ENCODE data around the gene MC2R.

The MC2R gene

DNA sequence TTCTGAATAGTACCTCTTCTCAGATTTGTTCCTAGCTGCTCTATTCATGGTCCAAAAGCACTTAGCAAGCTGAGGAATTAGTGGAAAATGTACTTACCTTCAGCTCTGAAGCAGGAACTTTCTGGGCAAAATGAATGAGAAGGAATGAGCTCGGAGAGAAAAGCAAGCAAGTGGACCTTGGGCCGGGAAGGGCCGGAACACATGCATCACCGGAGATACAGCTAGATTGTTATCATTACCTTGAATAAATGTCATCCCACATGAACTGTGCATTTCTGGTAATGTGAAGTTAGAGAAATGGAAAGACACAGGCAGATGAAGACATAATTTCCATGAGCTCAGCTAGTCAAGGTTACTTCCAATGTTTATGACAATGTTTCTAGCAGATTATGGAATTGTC is at the start of gene MC2R:
Gene MC2R (minus strand): TSS at position 146 of the 400 bp plus-strand sequence. CDS start 30,018 bp downstream, outside the sequence.
- in situ Hi-C loops (cut with MboI; ENCODE audit: low sequenced_read_pairs): no loop called here
- H3K27me3 ChIP-seq (ENCODE audit: low read depth): no peaks in the 10 kb centered on the region
- no peaks in the 10 kb centered on the region for H3K4me1 ChIP-seq
- no peak for DNase-seq (ENCODE audit: low spot score in 2 of 2)
- H3K9me3 ChIP-seq: no peaks in the 10 kb centered on the region
- no peaks in the 10 kb centered on the region for H3K36me3 ChIP-seq (replicated peaks)
- no peak within 1 kb of the TSS for H3K4me3 ChIP-seq

GRCh38 chr18:13945811-13946210 is 30.5 kb upstream of the MC2R start:
- in situ Hi-C loops (cut with MboI; ENCODE audit: low sequenced_read_pairs): no loop called here
- no peak for DNase-seq (ENCODE audit: low spot score in 2 of 2)
- H3K36me3 ChIP-seq (replicated peaks): no peaks in the 10 kb centered on the region
- no peaks in the 10 kb centered on the region for H3K27me3 ChIP-seq (ENCODE audit: low read depth)
- H3K9me3 ChIP-seq: no peaks in the 10 kb centered on the region; the same call in 1 of the 2 replicates
- H3K4me1 ChIP-seq: no peaks in the 10 kb centered on the region
- H3K4me3 ChIP-seq: no peak overlapping the region

DNA sequence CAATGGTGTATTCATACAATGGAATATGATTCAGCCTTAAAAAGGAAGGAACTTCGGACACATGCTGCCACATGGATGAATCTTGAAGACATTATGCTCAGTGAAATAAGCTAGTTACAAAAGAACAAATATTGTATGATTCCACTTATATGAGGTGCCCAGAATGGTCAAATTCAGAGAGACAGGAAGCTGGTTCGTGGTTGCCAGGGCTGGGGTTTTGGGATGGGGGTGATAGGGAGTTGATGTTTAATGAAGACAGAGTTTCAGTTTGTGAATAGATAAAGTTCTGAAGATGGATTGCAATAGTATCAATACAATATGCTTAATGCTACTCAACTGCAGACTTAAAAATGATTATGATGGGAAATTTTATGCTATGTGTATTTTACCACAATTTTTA is 28.0 kb upstream of the MC2R start:
- Histone ChIP-seq H3K27me3 (ENCODE audit: low read depth) (no peaks in the 10 kb centered on the region), H3K4me3 (no peak overlapping the region), H3K9me3 (no peaks in the 10 kb centered on the region), H3K36me3 (replicated peaks) (no peaks in the 10 kb centered on the region), H3K4me1 (no peaks in the 10 kb centered on the region)
- DNase-seq (ENCODE audit: low spot score in 2 of 2): no peak
- in situ Hi-C loops (cut with MboI; ENCODE audit: low sequenced_read_pairs): no loop called here

- in situ Hi-C loops (cut with MboI; ENCODE audit: low sequenced_read_pairs): no loop called here
- no peaks in the 10 kb centered on the region for H3K4me1 ChIP-seq
- H3K9me3 ChIP-seq: no peaks in the 10 kb centered on the region
- no peak overlapping the region for H3K4me3 ChIP-seq
- H3K27me3 ChIP-seq (ENCODE audit: low read depth): no peaks in the 10 kb centered on the region
- no peak for DNase-seq (ENCODE audit: low spot score in 2 of 2)
- no peaks in the 10 kb centered on the region for H3K36me3 ChIP-seq (replicated peaks)
Observed at GRCh38 chr18:13940326-13940725, 25.0 kb upstream of the MC2R start.

DNA sequence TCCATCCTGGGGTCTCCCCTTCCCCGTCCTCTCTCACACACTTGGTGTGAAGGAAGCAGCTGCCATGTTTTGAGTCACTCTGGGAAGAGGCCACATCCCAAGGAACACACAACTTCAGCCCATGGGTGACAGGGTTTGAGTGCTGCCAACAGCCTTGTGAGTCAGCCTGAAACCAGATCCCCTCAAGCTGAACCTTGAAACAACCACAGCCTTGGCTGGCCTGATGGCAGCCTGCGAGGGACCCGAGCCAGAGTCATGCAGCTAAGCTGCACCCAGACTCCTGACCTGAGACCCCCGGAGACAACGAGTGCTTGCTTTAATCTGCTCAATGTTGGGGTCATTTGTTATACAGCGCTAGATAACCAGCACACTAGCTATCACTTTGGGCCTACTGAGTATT is 19.3 kb upstream of the MC2R start:
- in situ Hi-C loops (cut with MboI; ENCODE audit: low sequenced_read_pairs): no loop called here
- Histone ChIP-seq H3K4me3 (no peak overlapping the region), H3K36me3 (replicated peaks) (no peaks in the 10 kb centered on the region), H3K9me3 (no peaks in the 10 kb centered on the region; the same call in 1 of the 2 replicates), H3K4me1 (no peaks in the 10 kb centered on the region), H3K27me3 (ENCODE audit: low read depth) (no peaks in the 10 kb centered on the region)
- no peak for DNase-seq (ENCODE audit: low spot score in 2 of 2)

DNA sequence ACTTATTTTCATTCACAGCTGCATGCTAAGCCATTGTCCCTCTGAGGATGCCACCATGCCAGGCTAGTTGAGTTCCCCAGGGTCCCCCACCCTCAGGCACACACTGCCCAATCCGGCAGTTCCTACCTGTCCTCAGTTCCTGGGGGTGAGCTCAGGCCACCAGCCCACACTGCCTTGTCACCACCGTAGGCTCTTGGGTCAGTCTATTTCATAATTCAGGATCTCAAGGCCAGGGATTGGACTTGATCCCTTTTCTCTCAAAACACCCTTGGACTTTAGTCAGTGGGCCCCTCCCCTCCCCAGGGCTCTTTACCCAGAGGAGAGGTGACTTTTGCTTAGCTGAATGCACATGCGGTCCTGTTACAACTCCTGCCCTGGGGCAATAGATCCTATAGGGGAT is 18.7 kb upstream of the MC2R start:
- no peak overlapping the region for H3K4me3 ChIP-seq
- H3K9me3 ChIP-seq: no peaks in the 10 kb centered on the region; the same call in 1 of the 2 replicates
- in situ Hi-C loops (cut with MboI; ENCODE audit: low sequenced_read_pairs): no loop called here
- H3K4me1 ChIP-seq: no peaks in the 10 kb centered on the region
- H3K27me3 ChIP-seq (ENCODE audit: low read depth): no peaks in the 10 kb centered on the region
- no peaks in the 10 kb centered on the region for H3K36me3 ChIP-seq (replicated peaks)
- DNase-seq (ENCODE audit: low spot score in 2 of 2): no peak

- Histone ChIP-seq H3K9me3 (no peaks in the 10 kb centered on the region; the same call in 1 of the 2 replicates), H3K4me3 (no peak overlapping the region), H3K4me1 (no peaks in the 10 kb centered on the region), H3K27me3 (ENCODE audit: low read depth) (no peaks in the 10 kb centered on the region), H3K36me3 (replicated peaks) (no peaks in the 10 kb centered on the region)
- in situ Hi-C loops (cut with MboI; ENCODE audit: low sequenced_read_pairs): no loop called here
- DNase-seq (ENCODE audit: low spot score in 2 of 2): no peak
Observed at GRCh38 chr18:13932285-13933025, 17.1 kb upstream of the MC2R start.

DNA sequence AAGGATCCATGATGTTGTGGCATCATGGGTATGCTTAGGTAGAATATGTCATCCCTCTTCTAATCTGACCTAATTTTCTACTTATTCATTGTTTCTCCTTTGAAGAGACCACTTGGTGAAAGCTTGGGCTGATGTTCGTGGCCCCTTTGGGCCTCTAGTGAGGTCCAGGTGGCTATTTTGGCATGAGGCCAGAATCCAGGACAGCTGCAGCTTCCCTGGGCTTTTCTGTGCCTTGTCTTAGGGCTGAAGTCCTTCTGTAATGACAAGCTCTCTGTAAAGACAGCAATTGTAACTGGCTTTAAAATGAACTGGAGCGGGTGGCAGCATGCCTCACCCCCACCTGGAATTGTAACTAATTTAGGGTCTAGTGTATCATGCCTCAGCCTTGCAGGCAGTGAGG is 15.6 kb upstream of the MC2R start:
- Histone ChIP-seq H3K36me3 (replicated peaks) (no peaks in the 10 kb centered on the region), H3K4me1 (no peaks in the 10 kb centered on the region), H3K9me3 (no peaks in the 10 kb centered on the region; the same call in 1 of the 2 replicates), H3K4me3 (no peak overlapping the region), H3K27me3 (ENCODE audit: low read depth) (no peaks in the 10 kb centered on the region)
- no peak for DNase-seq (ENCODE audit: low spot score in 2 of 2)
- in situ Hi-C loops (cut with MboI; ENCODE audit: low sequenced_read_pairs): no loop called here

GRCh38 chr18:13923221-13923620 is 7.9 kb upstream of the MC2R start:
- no peaks in the 10 kb centered on the region for H3K27me3 ChIP-seq (ENCODE audit: low read depth)
- no peak for DNase-seq (ENCODE audit: low spot score in 2 of 2)
- H3K4me3 ChIP-seq: no peak overlapping the region
- no peaks in the 10 kb centered on the region for H3K9me3 ChIP-seq
- no peaks in the 10 kb centered on the region for H3K36me3 ChIP-seq (replicated peaks)
- H3K4me1 ChIP-seq: no peaks in the 10 kb centered on the region
- in situ Hi-C loops (cut with MboI; ENCODE audit: low sequenced_read_pairs): no loop called here

- Histone ChIP-seq H3K36me3 (replicated peaks) (no peaks in the 10 kb centered on the region), H3K4me3 (no peak overlapping the region), H3K27me3 (ENCODE audit: low read depth) (no peaks in the 10 kb centered on the region), H3K4me1 (no peaks in the 10 kb centered on the region), H3K9me3 (no peaks in the 10 kb centered on the region)
- DNase-seq (ENCODE audit: low spot score in 2 of 2): no peak
- in situ Hi-C loops (cut with MboI; ENCODE audit: low sequenced_read_pairs): no loop called here
Observed at GRCh38 chr18:13918898-13919297, 3.6 kb upstream of the MC2R start.

GRCh38 chr18:13917401-13917800 is 2.1 kb upstream of the MC2R start:
- H3K4me1 ChIP-seq: no peaks in the 10 kb centered on the region
- no peaks in the 10 kb centered on the region for H3K36me3 ChIP-seq (replicated peaks)
- H3K9me3 ChIP-seq: no peaks in the 10 kb centered on the region
- no peaks in the 10 kb centered on the region for H3K27me3 ChIP-seq (ENCODE audit: low read depth)
- H3K4me3 ChIP-seq: no peak overlapping the region
- no peak for DNase-seq (ENCODE audit: low spot score in 2 of 2)
- in situ Hi-C loops (cut with MboI; ENCODE audit: low sequenced_read_pairs): no loop called here

DNA sequence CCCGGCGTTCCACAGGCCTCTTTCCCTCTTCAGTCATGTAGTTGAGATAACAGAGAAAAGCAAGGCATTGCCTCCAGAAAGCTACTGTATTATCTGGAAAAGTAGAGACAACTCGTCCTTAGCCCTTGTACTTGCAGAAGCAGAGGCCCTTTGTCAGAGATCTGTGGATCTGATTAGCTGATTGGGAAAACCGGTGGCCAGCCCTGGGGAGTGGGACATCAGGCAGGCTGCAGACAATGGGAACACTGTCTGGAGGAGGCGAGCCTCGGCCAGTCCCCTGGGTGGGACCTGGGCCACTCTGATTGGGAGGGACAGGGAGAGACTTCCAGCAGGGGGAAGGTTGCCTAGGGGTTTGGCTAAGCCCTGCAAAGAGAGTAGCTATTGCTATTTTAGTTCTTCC is 1.2 kb upstream of the MC2R start:
- no peak overlapping the region for H3K4me3 ChIP-seq
- no peak for DNase-seq (ENCODE audit: low spot score in 2 of 2)
- in situ Hi-C loops (cut with MboI; ENCODE audit: low sequenced_read_pairs): no loop called here
- no peaks in the 10 kb centered on the region for H3K27me3 ChIP-seq (ENCODE audit: low read depth)
- H3K36me3 ChIP-seq (replicated peaks): no peaks in the 10 kb centered on the region
- no peaks in the 10 kb centered on the region for H3K9me3 ChIP-seq
- H3K4me1 ChIP-seq: no peaks in the 10 kb centered on the region

DNA sequence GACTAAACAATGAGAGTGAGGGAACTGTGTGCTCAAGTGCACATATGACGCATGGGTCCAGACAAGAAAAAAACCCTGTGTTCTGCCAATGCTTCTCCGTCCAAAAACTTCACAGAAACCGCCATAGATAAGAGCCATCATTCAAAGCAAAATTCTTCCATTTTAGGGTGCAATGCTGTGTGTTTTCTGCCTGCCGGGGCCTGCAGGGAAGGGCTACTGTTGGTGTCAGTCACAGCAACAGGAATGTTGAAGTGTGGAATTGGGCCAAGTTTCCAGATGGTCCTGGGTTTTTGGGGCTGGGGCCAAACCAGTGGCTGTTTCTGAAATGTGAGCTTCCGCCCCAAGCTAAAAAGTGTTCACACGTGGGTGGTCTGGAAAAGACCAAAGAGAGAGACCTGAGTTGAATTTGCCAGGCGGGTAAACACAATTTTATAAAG is 677 bp upstream of the MC2R start:
- H3K4me3 ChIP-seq: no peak overlapping the region
- H3K9me3 ChIP-seq: no peaks in the 10 kb centered on the region
- DNase-seq (ENCODE audit: low spot score in 2 of 2): no peak
- no peaks in the 10 kb centered on the region for H3K4me1 ChIP-seq
- H3K36me3 ChIP-seq (replicated peaks): no peaks in the 10 kb centered on the region
- no peaks in the 10 kb centered on the region for H3K27me3 ChIP-seq (ENCODE audit: low read depth)
- in situ Hi-C loops (cut with MboI; ENCODE audit: low sequenced_read_pairs): no loop called here

- Histone ChIP-seq H3K27me3 (ENCODE audit: low read depth) (no peaks in the 10 kb centered on the region), H3K9me3 (no peaks in the 10 kb centered on the region), H3K4me1 (no peaks in the 10 kb centered on the region), H3K4me3 (no peak overlapping the region), H3K36me3 (replicated peaks) (no peaks in the 10 kb centered on the region)
- in situ Hi-C loops (cut with MboI; ENCODE audit: low sequenced_read_pairs): no loop called here
- no peak for DNase-seq (ENCODE audit: low spot score in 2 of 2)
Observed at GRCh38 chr18:13914756-13915155, 580 bp downstream of the MC2R start.

GRCh38 chr18:13914170-13914569 is 1.2 kb downstream of the MC2R start:
- in situ Hi-C loops (cut with MboI; ENCODE audit: low sequenced_read_pairs): no loop called here
- no peak overlapping the region for H3K4me3 ChIP-seq
- H3K27me3 ChIP-seq (ENCODE audit: low read depth): no peaks in the 10 kb centered on the region
- H3K9me3 ChIP-seq: no peaks in the 10 kb centered on the region
- DNase-seq (ENCODE audit: low spot score in 2 of 2): no peak
- H3K36me3 ChIP-seq (replicated peaks): no peaks in the 10 kb centered on the region
- no peaks in the 10 kb centered on the region for H3K4me1 ChIP-seq
